Measurements from ENCODE around the gene COPB1.

The COPB1 gene

GRCh38 chr11:14499560-14500180 lies at the start of gene COPB1:
TSS of gene COPB1 (minus strand) at chr11:14499811. CDS start at chr11:14498928, 883 bp downstream.
- no peak for TF ChIP-seq GATA2 (IDR thresholded peaks at IDR 0.05; ENCODE audit: low read depth, low read length)
- no peak for TF ChIP-seq GATA3 (IDR thresholded peaks at IDR 0.05; ENCODE audit: low read depth, low read length)

GRCh38 chr11:14547440-14547839 lies 47.8 kb upstream of the COPB1 start:
- no peak for TF ChIP-seq GATA2 (IDR thresholded peaks at IDR 0.05; ENCODE audit: low read depth, low read length)
- no peak for TF ChIP-seq GATA3 (IDR thresholded peaks at IDR 0.05; ENCODE audit: low read depth, low read length)

- TF ChIP-seq GATA3 (IDR thresholded peaks at IDR 0.05; ENCODE audit: low read depth, low read length), result no peak
- no peak for TF ChIP-seq GATA2 (IDR thresholded peaks at IDR 0.05; ENCODE audit: low read depth, low read length)
Measured at GRCh38 chr11:14546672-14547071, 47.1 kb upstream of the COPB1 start.

- no peak for TF ChIP-seq GATA3 (IDR thresholded peaks at IDR 0.05; ENCODE audit: low read depth, low read length)
- no peak for TF ChIP-seq GATA2 (IDR thresholded peaks at IDR 0.05; ENCODE audit: low read depth, low read length)
Measured at GRCh38 chr11:14544611-14545010, 45.0 kb upstream of the COPB1 start.

GRCh38 chr11:14543260-14543659 lies 43.6 kb upstream of the COPB1 start:
- no peak for TF ChIP-seq GATA3 (IDR thresholded peaks at IDR 0.05; ENCODE audit: low read depth, low read length)
- no peak for TF ChIP-seq GATA2 (IDR thresholded peaks at IDR 0.05; ENCODE audit: low read depth, low read length)

- no peak for TF ChIP-seq GATA2 (IDR thresholded peaks at IDR 0.05; ENCODE audit: low read depth, low read length)
- no peak for TF ChIP-seq GATA3 (IDR thresholded peaks at IDR 0.05; ENCODE audit: low read depth, low read length)
Measured at GRCh38 chr11:14542324-14542723, 42.7 kb upstream of the COPB1 start.

GRCh38 chr11:14541192-14541947 lies 41.8 kb upstream of the COPB1 start:
- no peak for TF ChIP-seq GATA3 (IDR thresholded peaks at IDR 0.05; ENCODE audit: low read depth, low read length)
- no peak for TF ChIP-seq GATA2 (IDR thresholded peaks at IDR 0.05; ENCODE audit: low read depth, low read length)

GRCh38 chr11:14539982-14540421 lies 40.4 kb upstream of the COPB1 start:
- TF ChIP-seq GATA3 (IDR thresholded peaks at IDR 0.05; ENCODE audit: low read depth, low read length) (no peak), GATA2 (IDR thresholded peaks at IDR 0.05; ENCODE audit: low read depth, low read length) (no peak)

GRCh38 chr11:14538926-14539554 lies 39.4 kb upstream of the COPB1 start:
- TF ChIP-seq GATA3 (IDR thresholded peaks at IDR 0.05; ENCODE audit: low read depth, low read length), result no peak
- no peak for TF ChIP-seq GATA2 (IDR thresholded peaks at IDR 0.05; ENCODE audit: low read depth, low read length)

GRCh38 chr11:14538271-14538925 lies 38.8 kb upstream of the COPB1 start:
- TF ChIP-seq GATA2 (IDR thresholded peaks at IDR 0.05; ENCODE audit: low read depth, low read length), result no peak
- no peak for TF ChIP-seq GATA3 (IDR thresholded peaks at IDR 0.05; ENCODE audit: low read depth, low read length)

- no peak for TF ChIP-seq GATA3 (IDR thresholded peaks at IDR 0.05; ENCODE audit: low read depth, low read length)
- no peak for TF ChIP-seq GATA2 (IDR thresholded peaks at IDR 0.05; ENCODE audit: low read depth, low read length)
Measured at GRCh38 chr11:14537134-14537599, 37.6 kb upstream of the COPB1 start.

- TF ChIP-seq GATA2 (IDR thresholded peaks at IDR 0.05; ENCODE audit: low read depth, low read length) (no peak), GATA3 (IDR thresholded peaks at IDR 0.05; ENCODE audit: low read depth, low read length) (no peak)
Measured at GRCh38 chr11:14529951-14530350, 30.3 kb upstream of the COPB1 start.

- no peak for TF ChIP-seq GATA3 (IDR thresholded peaks at IDR 0.05; ENCODE audit: low read depth, low read length)
- TF ChIP-seq GATA2 (IDR thresholded peaks at IDR 0.05; ENCODE audit: low read depth, low read length), result no peak
Measured at GRCh38 chr11:14529321-14529720, 29.7 kb upstream of the COPB1 start.

- TF ChIP-seq GATA2 (IDR thresholded peaks at IDR 0.05; ENCODE audit: low read depth, low read length), result no peak
- TF ChIP-seq GATA3 (IDR thresholded peaks at IDR 0.05; ENCODE audit: low read depth, low read length), result no peak
Measured at GRCh38 chr11:14522801-14523200, 23.2 kb upstream of the COPB1 start.
